Measurements from ENCODE around the gene TUBB. TPM values are rescaled to one million over a fixed set of nuclear protein-coding genes. Genes with fewer than 3 reads are reported as not detected.

The TUBB gene
- total and polyA plus RNA-seq, 9 of the 15 experiments (the other 6 are each of a cell fraction or from before 2014, with no cell fraction given) = 971 to 2,870 (median 1,478) TPM

GRCh38 chr6:30730601-30731435 is 10.7 kb downstream of the TUBB start (continued):
- 0 out of 2 replicates have a peak, but pooled peaks have one; percentile 52 for TF ChIP-seq TCF7 (IDR thresholded peaks at IDR 0.05; ENCODE audit: borderline replicate concordance)
- TF ChIP-seq ETV5 (CRISPR knock-in tag; IDR thresholded peaks at IDR 0.05; ENCODE audit: low read depth) = peak; percentile 68; the same call in 1 of the 2 replicates
- 0 out of 2 replicates have a peak, but pooled peaks have one; percentile 64 for TF ChIP-seq E2F1 (CRISPR knock-in tag; IDR thresholded peaks at IDR 0.05)
- peak; percentile 55; the same call in 1 of the 2 replicates for TF ChIP-seq CC2D1A (IDR thresholded peaks at IDR 0.05)
- TF ChIP-seq ZNF384 (IDR thresholded peaks at IDR 0.05; ENCODE audit: low read depth, low read length) = 0 out of 2 replicates have a peak, but pooled peaks have one; percentile 21
- no peak for TF ChIP-seq ETS1 (conservative IDR thresholded peaks at IDR 0.05; ENCODE audit: control insufficient read depth, low read depth, low read length)
- TF ChIP-seq BCOR (IDR thresholded peaks at IDR 0.05) = 0 out of 2 replicates have a peak, but pooled peaks have one; percentile 26
- no peak for TF ChIP-seq MCM3 (IDR thresholded peaks at IDR 0.05)
- no peak for TF ChIP-seq THRA (IDR thresholded peaks at IDR 0.05)
- TF ChIP-seq JUN (IDR thresholded peaks at IDR 0.05; ENCODE audit: borderline replicate concordance, low read depth, low read length) = no peak
- TF ChIP-seq JUN (CRISPR knock-in tag; IDR thresholded peaks at IDR 0.05; ENCODE audit: borderline replicate concordance) = peak; percentile 49; the same call in 1 of the 2 replicates
- TF ChIP-seq MYC (IDR thresholded peaks at IDR 0.05; ENCODE audit: low read depth, low read length) = peak; percentile 17; the same call in 1 of the 2 replicates
- no peak for TF ChIP-seq MYC (CRISPR knock-in tag; IDR thresholded peaks at IDR 0.05; ENCODE audit: borderline replicate concordance, low read depth)
- no peak for TF ChIP-seq NFYB (IDR thresholded peaks at IDR 0.05; ENCODE audit: extremely low read depth, insufficient read length)
- no peak for TF ChIP-seq EP400 (IDR thresholded peaks at IDR 0.05)
- peak in 1 of 3 experiments; percentile 44 for TF ChIP-seq YY1 (IDR thresholded peaks at IDR 0.05; ENCODE audit: borderline replicate concordance in 1 of 3, control insufficient read depth in 1 of 3, extremely low read depth in 1 of 3, insufficient read depth in 3 of 3, insufficient read length in 1 of 3, insufficient replicate concordance in 2 of 3, low read depth in 1 of 3, low read length in 2 of 3)
- 0 out of 2 replicates have a peak, but pooled peaks have one; percentile 14 for TF ChIP-seq THAP12 (CRISPR knock-in tag; IDR thresholded peaks at IDR 0.05)
- peak; percentile 98 for TF ChIP-seq SMC3 (conservative IDR thresholded peaks at IDR 0.05; ENCODE audit: insufficient read depth, low read depth, low read length)
- no peak for TF ChIP-seq CHD2 (IDR thresholded peaks at IDR 0.05; ENCODE audit: low read depth, low read length)
- peak; percentile 53; the same call in 1 of the 2 replicates for TF ChIP-seq SP1 (CRISPR knock-in tag; IDR thresholded peaks at IDR 0.05)

All from K562 (cell line).